AG09319 (cell line): ENCODE data around the gene ATG5.

Experiments
- DNase-seq: peaks from one replicate; pipeline ENCODE4 v3.0.0-alpha.2; 2010; ENCODE audit warnings: low read depth; ENCODE audit errors: extremely low read depth
- CTCF ChIP-seq: IDR thresholded peaks from 2 replicates; pipeline ENCODE4 v1.5.1; 2011; ENCODE audit warnings: low read depth, mild to moderate bottlenecking, inconsistent platforms, low read length, moderate library complexity

Gene ATG5

GRCh38 chr6:106325336-106326178 lies at the start of gene ATG5:
ATG5 (minus strand) TSS chr6:106325760; CDS start chr6:106316208, 9,552 bp downstream.
- TF ChIP-seq CTCF, result no peak
- peak; percentile 98 for DNase-seq

GRCh38 chr6:106373502-106374239 lies 48.1 kb upstream of the ATG5 start:
- no peak for DNase-seq
- no peak for TF ChIP-seq CTCF

- no peak for TF ChIP-seq CTCF
- DNase-seq, result no peak
Measured at GRCh38 chr6:106372838-106373501, 47.4 kb upstream of the ATG5 start.

GRCh38 chr6:106370639-106371038 lies 45.1 kb upstream of the ATG5 start:
- TF ChIP-seq CTCF, result no peak
- no peak for DNase-seq

- no peak for TF ChIP-seq CTCF
- no peak for DNase-seq
Measured at GRCh38 chr6:106369739-106370138, 44.2 kb upstream of the ATG5 start.

GRCh38 chr6:106363401-106364138 lies 38.0 kb upstream of the ATG5 start:
- no peak for DNase-seq
- no peak for TF ChIP-seq CTCF
